RWPE1 (cell line): ENCODE data around the gene CLEC18A.

Experiments used
- CTCF ChIA-PET: fragments of 350-600 bp; sonication (Branson Sonifier 250); formaldehyde crosslinking; extraction: SDS; loops from one replicate; lab custom pipeline; 2021; lab: Yijun Ruan, JAX
- POLR2A ChIA-PET: fragments of 400-600 bp; formaldehyde crosslinking; extraction: SDS; loops from one replicate; lab custom pipeline; 2020; ENCODE audit warnings: antibody characterized with exemption; ENCODE audit not compliant: low non-redundant PET; lab: Yijun Ruan, JAX
- DNase-seq: peaks from one replicate; pipeline ENCODE4 v3.0.0; 2012; ENCODE audit warnings: low spot score
- H3K27ac ChIP-seq: fragments of 450-650 bp; 2 replicates; pipeline ENCODE4 v1.5.1; 2017
- TF ChIP-seq, protein P1 (sequence below): fragments of 450-650 bp; conservative IDR thresholded peaks from 2 replicates; pipeline ENCODE4 v1.5.1; 2017; ENCODE audit warnings: low read depth, mild to moderate bottlenecking

The CLEC18A gene

DNA sequence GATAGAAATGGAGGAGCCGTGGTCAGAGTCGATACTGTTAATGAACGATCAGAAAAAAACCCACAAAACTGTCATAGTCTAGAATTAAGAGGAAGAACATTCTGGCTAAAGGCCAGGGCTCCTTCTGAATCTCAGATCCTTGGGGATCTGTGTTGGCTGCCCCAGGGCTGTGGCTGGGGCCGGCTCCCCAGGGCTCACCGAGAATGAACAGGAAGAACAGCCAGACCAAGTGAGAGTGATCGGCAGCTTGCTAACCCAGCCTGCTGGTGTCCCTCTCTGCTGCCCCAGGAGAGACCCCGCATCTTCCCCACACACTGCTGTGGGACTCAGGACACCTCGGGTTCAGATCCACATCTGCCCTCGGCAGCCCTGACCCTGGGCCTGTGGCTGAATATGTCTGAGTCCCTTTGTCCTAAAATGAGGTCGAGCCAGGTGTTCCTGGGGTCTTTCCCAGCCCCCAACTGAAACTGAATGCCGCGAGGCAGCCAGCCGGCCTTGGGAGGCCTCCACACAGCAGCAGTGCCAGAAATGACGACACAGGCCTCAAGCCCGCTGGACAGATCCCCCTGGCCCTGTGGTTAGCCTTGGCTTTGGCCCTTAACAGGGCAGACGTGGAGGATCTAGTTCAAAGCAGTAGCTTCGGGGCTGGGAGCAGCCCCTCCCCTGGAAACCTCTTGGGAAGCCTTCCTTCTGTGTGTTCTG is 23.9 kb upstream of the CLEC18A start:
- ChIA-PET CTCF (interaction anchor here (0.6 kb wide), 1 partner anchor 621 kb away, joined by 4 read pairs; no protein-coding TSS in a partner anchor), POLR2A (no interaction called here)
- no peak overlapping the region; the same call in 1 of the 2 replicates for H3K27ac ChIP-seq
- TF ChIP-seq, protein P1, sequence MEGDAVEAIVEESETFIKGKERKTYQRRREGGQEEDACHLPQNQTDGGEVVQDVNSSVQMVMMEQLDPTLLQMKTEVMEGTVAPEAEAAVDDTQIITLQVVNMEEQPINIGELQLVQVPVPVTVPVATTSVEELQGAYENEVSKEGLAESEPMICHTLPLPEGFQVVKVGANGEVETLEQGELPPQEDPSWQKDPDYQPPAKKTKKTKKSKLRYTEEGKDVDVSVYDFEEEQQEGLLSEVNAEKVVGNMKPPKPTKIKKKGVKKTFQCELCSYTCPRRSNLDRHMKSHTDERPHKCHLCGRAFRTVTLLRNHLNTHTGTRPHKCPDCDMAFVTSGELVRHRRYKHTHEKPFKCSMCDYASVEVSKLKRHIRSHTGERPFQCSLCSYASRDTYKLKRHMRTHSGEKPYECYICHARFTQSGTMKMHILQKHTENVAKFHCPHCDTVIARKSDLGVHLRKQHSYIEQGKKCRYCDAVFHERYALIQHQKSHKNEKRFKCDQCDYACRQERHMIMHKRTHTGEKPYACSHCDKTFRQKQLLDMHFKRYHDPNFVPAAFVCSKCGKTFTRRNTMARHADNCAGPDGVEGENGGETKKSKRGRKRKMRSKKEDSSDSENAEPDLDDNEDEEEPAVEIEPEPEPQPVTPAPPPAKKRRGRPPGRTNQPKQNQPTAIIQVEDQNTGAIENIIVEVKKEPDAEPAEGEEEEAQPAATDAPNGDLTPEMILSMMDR: no peak
- no peak for DNase-seq

DNA sequence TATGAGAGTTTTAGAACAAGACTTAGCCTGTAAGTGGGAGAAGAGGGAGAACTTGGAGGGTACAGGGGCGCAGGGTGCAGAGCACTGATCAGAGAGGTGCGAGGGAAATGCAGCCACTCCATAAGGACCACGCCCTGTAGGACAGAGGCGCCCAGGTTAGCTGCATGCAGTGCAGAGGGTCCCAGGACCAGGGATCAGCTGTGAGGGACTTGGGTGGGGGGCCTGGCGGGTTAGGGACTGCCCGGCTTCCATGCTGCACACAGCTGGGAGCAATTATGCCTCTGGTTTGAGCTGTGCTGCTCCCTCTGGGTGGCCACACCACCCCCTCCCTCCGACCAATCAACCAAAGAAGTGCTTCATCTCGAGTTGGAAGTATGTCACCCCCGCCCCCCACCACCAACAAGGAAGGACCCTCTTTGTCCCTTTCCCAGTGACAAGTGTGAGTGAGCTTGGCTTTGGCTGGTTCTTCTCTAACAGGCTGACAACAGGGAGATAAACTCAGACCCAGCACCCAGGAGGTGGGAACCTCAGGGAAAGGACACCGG is 22.2 kb upstream of the CLEC18A start:
- POLR2A ChIA-PET: no interaction called here
- H3K27ac ChIP-seq: no peak overlapping the region
- TF ChIP-seq, protein P1: no peak
- DNase-seq: no peak
- CTCF ChIA-PET: interaction anchor here (1.5 to 1.8 kb wide), 2 partner anchors 8 to 133 kb away, joined by 5 to 7 read pairs; no protein-coding TSS in a partner anchor

DNA sequence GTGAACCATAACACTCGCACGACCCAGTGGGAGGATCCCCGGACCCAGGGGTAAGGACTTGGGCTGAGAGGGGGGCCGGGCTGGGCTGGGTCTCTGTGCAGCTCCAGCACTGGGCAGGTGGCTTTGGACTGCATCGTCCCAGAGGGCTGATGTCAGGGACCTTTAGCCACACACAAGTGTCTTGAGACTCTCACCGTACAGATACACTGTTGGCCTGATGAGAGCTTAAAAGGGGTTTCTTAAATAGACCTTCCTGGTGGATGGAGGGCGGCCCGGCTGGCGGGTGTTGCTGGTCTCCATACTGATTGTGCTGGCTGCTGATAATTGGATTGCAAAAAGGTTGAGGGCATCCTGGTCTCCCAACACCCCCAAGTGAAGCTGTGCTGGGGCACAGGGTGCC is 21.7 kb upstream of the CLEC18A start:
- ChIA-PET CTCF (interaction anchor here (0.6 to 1.8 kb wide), 7 partner anchors 9 to 1069 kb away, joined by 3 to 7 read pairs (median 4); no protein-coding TSS in a partner anchor), POLR2A (no interaction called here)
- TF ChIP-seq, protein P1: no peak
- DNase-seq: no peak
- H3K27ac ChIP-seq: no peak overlapping the region

DNA sequence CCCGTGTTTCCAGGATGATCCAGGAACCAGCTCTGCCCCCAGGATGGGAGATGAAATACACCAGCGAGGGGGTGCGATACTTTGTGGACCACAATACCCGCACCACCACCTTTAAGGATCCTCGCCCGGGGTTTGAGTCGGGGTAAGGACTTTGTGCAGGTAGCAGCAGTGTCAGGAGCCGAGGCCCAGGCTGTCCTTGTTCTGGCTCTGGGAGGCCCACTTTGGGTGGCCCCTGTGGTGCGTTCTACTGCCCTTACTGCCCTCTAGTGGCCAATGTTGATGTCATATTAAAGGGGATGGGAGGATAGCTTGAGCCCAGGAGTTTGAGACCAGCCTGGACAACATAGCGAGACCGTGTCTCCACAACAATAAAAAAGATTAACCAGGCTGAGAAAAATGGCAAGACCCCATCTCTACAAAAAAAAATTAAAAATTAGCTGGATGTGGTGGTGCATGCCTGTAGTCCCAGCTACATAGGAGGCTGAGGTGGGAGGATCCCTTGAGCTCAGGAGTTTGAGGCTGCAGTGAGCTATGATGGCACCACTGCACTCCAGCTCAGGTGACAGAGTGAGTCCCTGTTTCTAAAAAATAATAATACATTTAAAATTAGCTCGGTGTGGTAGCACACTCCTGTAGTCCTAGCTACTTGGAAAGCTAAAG is 20.9 kb upstream of the CLEC18A start:
- ChIA-PET POLR2A (no interaction called here), CTCF (interaction anchor here (0.6 to 1.8 kb wide), 20 partner anchors 10 to 1068 kb away, joined by 3 to 7 read pairs (median 3); no protein-coding TSS in a partner anchor)
- TF ChIP-seq, protein P1: peak; percentile 80
- no peak overlapping the region for H3K27ac ChIP-seq
- peak; percentile 73 for DNase-seq

DNA sequence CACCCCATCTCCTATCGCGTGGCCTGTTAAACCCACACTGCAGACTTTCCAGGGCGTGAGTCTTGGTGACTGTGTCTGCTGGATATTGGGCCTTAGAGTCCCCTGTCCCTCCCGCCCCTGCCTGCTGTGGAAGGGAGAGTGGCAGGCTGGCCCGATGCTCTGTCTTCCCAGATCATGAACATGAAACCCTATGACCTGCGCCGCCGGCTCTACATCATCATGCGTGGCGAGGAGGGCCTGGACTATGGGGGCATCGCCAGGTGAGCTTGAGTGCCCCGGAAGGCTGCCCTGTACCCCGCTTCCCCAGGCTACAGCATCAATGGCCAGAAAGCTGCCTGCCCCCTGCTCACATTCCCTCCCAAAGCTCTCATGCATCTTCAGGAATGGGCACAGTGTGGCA is 19.5 kb upstream of the CLEC18A start:
- no peak for DNase-seq
- ChIA-PET CTCF (no interaction called here), POLR2A (no interaction called here)
- TF ChIP-seq, protein P1: no peak
- no peak overlapping the region for H3K27ac ChIP-seq

DNA sequence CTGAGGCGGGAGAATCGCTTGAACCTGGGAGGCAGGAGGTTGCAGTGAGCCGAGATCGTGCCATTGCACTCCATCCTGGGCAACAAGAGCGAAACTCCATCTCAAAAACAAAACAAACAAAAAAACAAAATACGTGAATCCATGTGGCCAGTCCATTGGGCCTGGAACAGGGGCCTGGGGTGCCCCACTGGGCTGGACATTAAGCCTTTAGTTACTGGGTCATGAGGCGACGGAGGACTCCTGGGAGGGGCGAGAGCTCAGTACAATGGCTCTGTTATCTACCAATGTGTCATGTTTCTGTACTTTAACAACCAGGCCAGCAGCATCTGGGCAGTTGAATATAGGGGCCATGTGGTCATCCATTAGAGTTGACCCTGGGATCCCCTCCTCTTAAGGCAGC is 18.9 kb upstream of the CLEC18A start:
- no peak for DNase-seq
- TF ChIP-seq, protein P1: no peak
- ChIA-PET POLR2A (no interaction called here), CTCF (no interaction called here)
- no peak overlapping the region for H3K27ac ChIP-seq
